Ovary (tissue), 3 donors: ENCODE results near the gene GLIS2.

ENCODE experiments used
- CTCF ChIP-seq, 3 donors: fragments of 450-650 bp in 2 of 3; fragments of 200-600 bp in 1 of 3; IDR thresholded peaks; one replicate each; pipeline versions ENCODE4 v1.5.1 to v1.8.0; 2016 to 2022; ENCODE audit warnings: antibody characterized with exemption in 3 of 3, mild to moderate bottlenecking in 1 of 3
- EP300 ChIP-seq: sonication (generic); formaldehyde crosslinking; IDR thresholded peaks from one replicate; pipeline ENCODE4 v1.6.1; 2017; ENCODE audit warnings: antibody characterized with exemption
- POLR2A ChIP-seq: fragments of 450-650 bp; IDR thresholded peaks from one replicate; pipeline ENCODE4 v1.6.1; 2017; ENCODE audit warnings: antibody characterized with exemption, mild to moderate bottlenecking, moderate library complexity
- donor health status: DM: no; HTN: no; CAD: no.

- TF ChIP-seq CTCF (IDR thresholded peaks at IDR 0.05) (no peak), EP300 (no peak), POLR2A (no peak)
These were observed 7.4 kb downstream of the GLIS2 start for GRCh38 chr16:4323071-4323844.
